NCI-H748 (cell line): ENCODE results near the gene PRPF40A.

Experiments used
- DNase-seq: peaks from one replicate; lab custom pipeline; 2025; ENCODE audit not compliant: unreplicated experiment; lab: John Stamatoyannopoulos, UW

The PRPF40A gene

GRCh38 chr2:152655880-152656279 is 61.4 kb downstream of the PRPF40A start:
- DNase-seq: no peak

DNA sequence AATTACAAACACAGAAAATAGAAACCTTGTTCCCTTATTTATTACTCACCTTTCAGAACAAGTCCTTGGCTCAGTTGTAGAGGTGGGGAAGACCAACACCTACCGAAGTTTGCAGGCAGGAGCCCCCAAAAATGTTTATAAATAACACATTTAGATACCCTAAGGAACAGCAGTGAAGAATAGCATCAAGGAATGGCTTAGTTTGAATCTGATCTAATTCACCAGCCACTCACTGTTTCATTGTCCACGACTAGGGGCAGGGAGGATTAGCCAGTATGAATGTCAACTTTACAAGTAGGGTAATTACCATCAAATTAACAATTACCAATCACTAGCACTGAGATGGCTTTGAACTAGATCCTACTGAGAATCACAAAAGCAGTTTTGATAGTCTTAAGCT is 65.4 kb downstream of the PRPF40A start:
- DNase-seq: peak; percentile 10

GRCh38 chr2:152650768-152651371 is 66.4 kb downstream of the PRPF40A start:
- DNase-seq: no peak

DNA sequence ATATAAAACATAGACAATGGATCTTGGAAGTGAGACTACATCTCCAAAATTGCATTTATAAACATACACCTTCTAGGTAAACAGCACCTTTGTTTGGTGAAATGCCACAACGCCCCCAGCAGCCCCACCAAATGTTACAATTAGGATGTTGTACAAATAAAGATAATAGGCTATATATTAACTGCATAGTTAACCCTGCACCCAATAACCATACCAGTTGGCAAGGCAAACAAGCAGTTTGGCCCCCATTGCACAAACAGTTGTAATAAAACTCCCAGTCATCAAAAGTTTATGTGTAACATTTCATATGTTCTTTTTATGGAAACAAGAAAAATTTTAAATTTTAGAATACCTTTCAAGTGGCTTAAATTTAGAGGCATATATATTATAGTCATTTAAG is 67.3 kb downstream of the PRPF40A start:
- no peak for DNase-seq

GRCh38 chr2:152648336-152648735 is 68.9 kb downstream of the PRPF40A start:
- DNase-seq: peak; percentile 11

GRCh38 chr2:152647552-152647951 is 69.7 kb downstream of the PRPF40A start:
- peak; percentile 60 for DNase-seq

DNA sequence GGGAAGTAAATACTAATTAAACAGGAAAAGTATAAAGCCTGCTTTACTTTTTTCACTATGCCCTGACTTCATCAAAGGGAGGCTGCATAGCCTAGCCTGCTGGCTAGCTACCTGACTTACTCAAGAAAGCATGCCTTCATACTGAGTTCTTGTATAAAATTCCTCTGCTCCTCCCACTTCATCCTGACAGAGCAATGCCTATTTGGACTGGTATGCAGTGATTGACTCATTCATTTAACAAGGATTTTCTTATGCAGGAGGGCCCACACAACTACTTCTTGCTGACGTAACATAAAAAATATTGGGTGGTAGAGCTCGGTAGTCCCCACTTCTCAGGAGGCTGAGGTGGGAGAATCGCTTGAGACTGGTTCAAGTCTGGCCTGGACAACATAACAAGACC is 70.5 kb downstream of the PRPF40A start:
- DNase-seq: peak; percentile 5

- DNase-seq: no peak
These were observed 71.0 kb downstream of the PRPF40A start for GRCh38 chr2:152646264-152646663.

GRCh38 chr2:152644189-152644873 is 72.9 kb downstream of the PRPF40A start:
- no peak for DNase-seq

GRCh38 chr2:152638590-152638989 is 78.7 kb downstream of the PRPF40A start:
- no peak for DNase-seq

GRCh38 chr2:152638056-152638455 is 79.2 kb downstream of the PRPF40A start:
- no peak for DNase-seq

GRCh38 chr2:152637251-152637650 is 80.0 kb downstream of the PRPF40A start:
- no peak for DNase-seq

DNA sequence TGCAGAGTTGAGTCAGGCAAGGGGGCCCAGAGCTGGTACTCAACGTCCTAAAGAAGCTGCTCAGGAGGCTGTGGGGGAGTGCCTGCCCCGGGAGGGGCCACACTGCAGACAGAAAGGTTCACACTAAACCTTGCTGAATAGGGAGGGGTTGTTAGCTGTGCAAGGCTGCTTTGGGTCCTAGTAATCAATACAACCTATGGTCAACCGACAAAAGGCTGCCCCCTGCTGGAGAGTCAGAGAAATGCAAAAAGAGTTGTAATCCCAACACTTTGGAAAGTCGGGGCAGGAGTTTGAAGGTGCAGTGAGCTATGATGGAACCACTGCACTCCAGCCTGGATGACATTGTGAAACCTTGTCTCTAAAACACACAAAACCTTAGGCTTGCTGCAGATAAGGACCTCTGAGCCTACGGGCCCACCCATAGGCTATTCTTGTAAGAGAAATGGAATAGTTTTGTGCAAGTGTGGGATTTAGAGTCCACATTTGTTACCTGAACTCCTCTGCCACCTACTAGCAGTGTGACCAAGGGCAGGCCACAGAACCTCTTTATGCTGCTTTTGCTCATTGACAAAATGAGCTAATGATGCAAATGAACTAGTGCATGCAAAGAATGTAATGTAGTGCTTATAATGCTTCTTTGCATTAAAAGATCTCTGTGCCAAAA is 81.5 kb downstream of the PRPF40A start:
- peak; percentile 68 for DNase-seq

DNA sequence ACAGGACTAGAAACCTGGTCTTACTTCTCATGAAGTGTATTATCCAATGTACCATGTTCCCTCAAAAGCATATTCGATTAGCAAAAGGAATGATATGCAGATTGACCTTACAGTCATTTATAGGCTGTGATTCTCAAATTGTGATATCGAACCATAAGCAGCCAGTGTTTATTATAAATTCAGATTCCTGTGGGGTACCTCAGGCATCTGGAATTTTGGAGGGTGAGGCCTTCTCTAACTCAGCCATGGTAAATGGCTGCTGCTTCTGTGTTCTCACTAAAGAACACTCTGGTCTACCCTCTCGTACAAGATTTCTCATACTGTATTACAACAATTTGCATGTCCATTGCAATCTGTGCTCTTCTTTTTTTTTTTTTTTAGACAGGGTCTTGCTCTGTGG is 84.5 kb downstream of the PRPF40A start:
- no peak for DNase-seq

DNA sequence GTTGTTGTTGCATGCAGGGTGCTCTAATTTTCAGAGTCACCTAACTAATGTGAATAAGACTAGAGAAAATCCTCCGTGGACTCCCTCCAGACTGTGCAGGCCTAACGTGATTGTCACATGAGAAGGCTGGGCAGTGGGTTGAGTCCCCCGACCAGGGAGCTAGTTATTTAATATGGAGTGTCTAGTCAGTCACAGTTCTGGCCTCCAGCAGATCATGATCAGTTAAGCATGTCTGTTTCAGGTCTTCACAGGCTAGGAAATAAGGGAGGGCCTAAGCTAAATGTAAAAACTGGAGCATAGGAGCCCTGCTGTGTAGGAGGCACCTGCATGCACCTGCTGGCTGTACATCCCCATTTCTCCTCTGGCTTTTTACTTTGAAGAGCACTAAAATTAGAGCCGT is 86.8 kb downstream of the PRPF40A start:
- DNase-seq: no peak

GRCh38 chr2:152629202-152629601 is 88.1 kb downstream of the PRPF40A start:
- no peak for DNase-seq

DNA sequence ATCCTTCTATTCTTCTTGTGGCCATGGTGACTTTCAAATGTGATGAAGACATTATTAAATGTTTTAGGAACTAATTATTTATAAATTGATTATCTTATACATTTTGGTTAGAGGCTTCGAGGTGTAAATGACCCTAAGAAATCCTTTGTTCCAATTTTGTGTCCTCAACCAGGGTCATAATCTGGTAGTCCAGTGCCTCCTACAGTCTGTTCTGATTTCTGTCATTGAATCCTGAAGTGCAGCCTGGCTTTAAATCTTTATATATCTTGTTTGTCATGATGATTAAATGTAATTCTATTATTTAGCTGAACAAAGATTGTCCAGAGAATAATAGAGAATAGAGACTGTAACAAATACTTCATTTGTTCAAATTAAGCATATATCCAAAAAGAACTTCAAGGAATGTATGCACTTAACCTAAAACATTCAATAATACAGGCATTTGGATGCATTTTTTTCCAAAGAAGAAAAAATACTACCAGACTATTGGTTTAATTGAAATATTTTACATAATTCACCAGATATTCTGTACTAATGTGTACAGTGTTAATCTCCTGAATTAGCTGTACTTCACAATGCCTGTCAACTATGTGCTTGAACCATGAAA is 89.8 kb downstream of the PRPF40A start:
- peak; percentile 36 for DNase-seq

GRCh38 chr2:152626911-152627339 is 90.3 kb downstream of the PRPF40A start:
- DNase-seq: no peak

DNA sequence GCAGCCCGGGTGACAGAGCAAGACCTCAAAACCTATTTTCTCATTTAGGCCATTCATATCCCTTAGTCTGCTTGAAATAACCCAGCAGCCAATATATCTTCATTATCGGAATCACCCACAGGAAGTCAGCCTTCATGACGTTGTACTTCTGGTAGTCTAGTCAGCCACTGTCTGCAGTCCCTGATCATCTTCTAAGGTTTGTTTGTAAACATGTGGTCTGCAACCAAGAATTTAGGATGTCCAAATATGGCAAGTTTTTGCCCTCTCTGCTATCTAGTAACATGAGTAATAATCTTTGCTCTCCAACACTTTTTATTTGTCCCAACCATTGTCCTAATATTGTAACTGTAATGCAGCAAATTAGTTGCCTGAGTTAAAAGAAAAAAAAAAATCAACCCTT is 92.5 kb downstream of the PRPF40A start:
- no peak for DNase-seq

DNA sequence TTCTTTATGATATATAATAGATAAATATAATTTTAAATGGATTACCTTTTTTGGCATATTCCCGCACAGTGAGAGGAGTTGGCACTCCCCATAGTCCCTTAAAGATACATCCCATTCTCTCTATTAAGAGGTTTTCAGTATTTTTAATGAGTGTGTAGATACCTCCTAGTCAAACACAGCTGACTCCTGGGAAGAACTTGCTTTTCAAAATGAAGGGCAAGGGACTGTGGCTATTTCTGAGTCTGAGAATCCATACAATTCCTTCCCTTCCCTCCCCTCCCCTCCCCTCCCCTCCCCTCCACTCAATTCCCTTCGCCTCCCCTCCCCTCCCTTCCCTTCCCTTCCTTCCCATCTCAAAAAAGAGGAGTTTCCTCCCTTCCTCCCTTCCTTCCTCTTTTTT is 93.5 kb downstream of the PRPF40A start:
- DNase-seq: no peak

DNA sequence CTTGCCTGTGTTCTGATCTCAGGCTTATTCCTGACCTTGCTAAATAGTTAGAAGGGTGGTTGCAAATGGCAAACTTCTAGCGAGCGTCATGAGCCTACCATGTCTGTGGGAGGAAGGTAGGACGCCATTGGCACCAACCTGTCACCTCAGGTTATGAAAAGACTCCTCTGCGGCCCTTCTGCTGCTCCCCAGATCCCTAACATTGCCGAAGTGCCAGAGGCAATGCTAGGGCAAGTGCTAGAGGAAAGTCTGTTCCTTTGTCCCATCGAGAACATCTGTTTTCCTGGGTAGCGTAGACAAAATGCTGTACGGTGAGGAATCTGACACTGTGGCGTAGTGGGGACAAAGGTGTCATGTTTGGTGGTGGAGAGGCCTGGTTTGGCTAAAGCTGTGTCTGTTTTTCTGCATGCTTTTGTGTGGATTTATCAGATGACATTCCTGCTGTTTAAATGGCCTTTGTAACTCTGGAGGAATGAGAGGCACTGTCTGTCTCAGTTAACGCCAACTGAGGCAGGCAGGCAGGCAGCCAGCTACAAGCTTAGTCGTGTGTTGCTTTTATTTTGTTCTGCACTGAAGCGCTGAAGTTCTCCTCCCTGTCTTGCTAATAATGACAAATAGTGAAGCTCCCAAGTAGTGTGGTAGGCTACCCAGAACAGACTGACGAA is 94.1 kb downstream of the PRPF40A start:
- no peak for DNase-seq
